Activated CD4-positive, alpha-beta T cell treated with anti-CD3 and anti-CD28 coated beads for 4 hours (primary cell): ENCODE results near the gene KCNIP3.
"Not testable (repeated sequence)": the region's sequence is repeated elsewhere in the genome, so short reads cannot be mapped to it uniquely, and the experiment has no call there.

Source experiments
- DNase-seq, 2 donors: peaks; one replicate each; pipeline ENCODE4 v3.0.0-alpha.2; 2020

KCNIP3 gene

GRCh38 chr2:95349568-95350322 lies 52.6 kb downstream of the KCNIP3 start:
- DNase-seq = no peak

- no peak for DNase-seq
These were observed 53.2 kb downstream of the KCNIP3 start for GRCh38 chr2:95350368-95350767.

GRCh38 chr2:95350774-95351597 lies 53.8 kb downstream of the KCNIP3 start:
- DNase-seq = no peak

- no peak for DNase-seq
These were observed 54.4 kb downstream of the KCNIP3 start for GRCh38 chr2:95351598-95351915.

GRCh38 chr2:95352310-95353054 lies 55.3 kb downstream of the KCNIP3 start:
- DNase-seq = no peak

GRCh38 chr2:95353055-95353575 lies 56.0 kb downstream of the KCNIP3 start:
- no peak for DNase-seq

GRCh38 chr2:95353613-95354468 lies 56.7 kb downstream of the KCNIP3 start:
- no peak for DNase-seq

- DNase-seq = no peak
These were observed 57.3 kb downstream of the KCNIP3 start for GRCh38 chr2:95354469-95354901.

GRCh38 chr2:95354925-95355324 lies 57.8 kb downstream of the KCNIP3 start:
- no peak for DNase-seq

- not testable (repeated sequence) for DNase-seq
These were observed 58.3 kb downstream of the KCNIP3 start for GRCh38 chr2:95355486-95355885.

GRCh38 chr2:95356821-95357700 lies 59.9 kb downstream of the KCNIP3 start:
- DNase-seq = no peak

- DNase-seq = no peak
These were observed 60.7 kb downstream of the KCNIP3 start for GRCh38 chr2:95357717-95358280.

- DNase-seq = no peak
These were observed 61.9 kb downstream of the KCNIP3 start for GRCh38 chr2:95359031-95359430.

GRCh38 chr2:95359501-95359930 lies 62.4 kb downstream of the KCNIP3 start:
- DNase-seq = no peak

- no peak for DNase-seq
These were observed 64.3 kb downstream of the KCNIP3 start for GRCh38 chr2:95361216-95361980.

- no peak for DNase-seq
These were observed 65.3 kb downstream of the KCNIP3 start for GRCh38 chr2:95362486-95362885.

- no peak for DNase-seq
These were observed 69.4 kb downstream of the KCNIP3 start for GRCh38 chr2:95366514-95366913.

- DNase-seq = no peak
These were observed 75.2 kb downstream of the KCNIP3 start for GRCh38 chr2:95372216-95372829.

- no peak for DNase-seq
These were observed 75.7 kb downstream of the KCNIP3 start for GRCh38 chr2:95372845-95373244.

GRCh38 chr2:95374029-95374428 lies 76.9 kb downstream of the KCNIP3 start:
- no peak for DNase-seq
